Transverse colon (tissue), 3 donors: ENCODE results near the gene DNAAF3.

ENCODE experiments used
- CTCF ChIP-seq, 5 experiments: fragments of 200-600 bp in 3 of 5; fragments of 450-650 bp in 2 of 5; sonication (generic) in 3 of 5; IDR thresholded peaks; 1 replicate in 2 of 5; 2 replicates in 3 of 5; pipeline ENCODE4 v1.5.1; 2016 to 2017; ENCODE audit warnings: antibody characterized with exemption in 5 of 5, inconsistent platforms in 3 of 5, mild to moderate bottlenecking in 2 of 5, moderate library complexity in 1 of 5
- EP300 ChIP-seq: sonication (generic); formaldehyde crosslinking; IDR thresholded peaks from one replicate; pipeline ENCODE4 v1.6.1; 2017; ENCODE audit warnings: antibody characterized with exemption, low read depth
- POLR2A ChIP-seq: fragments of 450-650 bp; IDR thresholded peaks from one replicate; pipeline ENCODE4 v1.6.1; 2016; ENCODE audit warnings: antibody characterized with exemption, mild to moderate bottlenecking, moderate library complexity

GRCh38 chr19:55152017-55152416 lies 14.4 kb downstream of the DNAAF3 start:
- TF ChIP-seq CTCF (IDR thresholded peaks at IDR 0.05) (no peak), EP300 (no peak), POLR2A (no peak)
